GF-D8 (cell line): ENCODE data around the gene LPCAT1.

Experiments
- DNase-seq: peaks from one replicate; lab custom pipeline; 2025; lab: John Stamatoyannopoulos, UW

LPCAT1 gene

DNA sequence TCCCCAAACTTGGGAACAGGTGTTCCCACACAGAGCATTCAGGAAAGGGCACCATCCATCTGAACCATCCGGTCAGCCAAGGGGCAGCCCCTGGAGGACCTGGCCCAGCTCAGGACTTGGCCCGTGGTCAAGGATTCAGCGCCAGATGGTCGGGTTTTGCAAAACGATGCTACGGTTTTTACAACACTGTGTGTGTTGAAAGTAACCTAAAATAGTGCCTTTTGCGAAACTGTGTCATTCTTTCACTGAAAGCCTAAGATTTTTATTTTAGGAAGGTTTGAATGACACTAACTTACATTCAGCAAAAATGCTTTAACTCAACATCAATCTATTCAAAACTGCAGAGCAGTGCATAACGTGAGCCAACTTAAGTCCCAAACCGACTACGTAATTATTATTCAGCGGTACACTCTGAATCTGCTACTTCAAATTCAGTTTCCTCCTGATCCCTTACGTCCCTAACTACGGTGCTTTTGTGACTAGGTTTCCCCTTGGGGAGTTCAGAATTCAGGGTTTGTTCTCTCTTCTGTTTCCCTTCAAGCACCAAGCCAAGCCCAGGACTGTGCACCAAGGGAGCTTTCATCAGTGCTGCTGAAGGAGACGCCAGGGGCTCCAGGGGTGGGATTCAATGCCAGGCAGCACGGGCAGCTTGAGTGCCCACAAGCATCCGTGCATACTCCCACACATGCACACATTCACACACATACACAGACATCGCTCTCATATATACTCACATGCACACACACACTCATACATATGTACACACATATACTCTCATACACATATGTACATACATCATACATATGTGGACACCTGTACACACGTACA lies 25.8 kb downstream of the LPCAT1 start:
- peak; percentile 53 for DNase-seq

DNA sequence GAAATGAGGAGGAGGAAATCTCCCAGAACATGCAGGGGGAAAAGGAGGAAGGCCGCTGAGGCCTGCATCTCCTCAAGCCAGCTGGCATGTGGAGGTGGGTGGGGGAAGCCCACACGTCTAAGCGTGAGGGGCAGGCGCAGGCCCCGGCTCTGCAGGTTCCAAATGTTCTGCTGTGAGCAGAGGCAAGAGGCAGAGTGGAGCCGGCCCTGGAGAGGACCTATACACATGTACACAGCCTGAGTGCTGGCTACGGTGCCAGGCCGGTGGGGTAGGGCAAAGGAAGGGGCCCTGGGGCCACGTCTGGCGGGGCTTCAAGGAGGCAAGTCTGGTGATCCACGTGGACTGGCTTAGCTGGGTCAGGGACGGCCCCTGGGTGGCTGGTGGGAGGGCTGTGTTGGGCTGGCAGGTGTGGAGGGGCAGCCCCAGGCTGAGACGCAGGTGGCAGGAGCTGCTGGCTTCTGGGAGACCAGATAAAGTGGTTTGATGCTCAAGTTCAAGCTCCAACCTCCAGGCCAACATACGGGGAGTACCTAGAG lies 26.4 kb downstream of the LPCAT1 start:
- peak; percentile 53 for DNase-seq

DNA sequence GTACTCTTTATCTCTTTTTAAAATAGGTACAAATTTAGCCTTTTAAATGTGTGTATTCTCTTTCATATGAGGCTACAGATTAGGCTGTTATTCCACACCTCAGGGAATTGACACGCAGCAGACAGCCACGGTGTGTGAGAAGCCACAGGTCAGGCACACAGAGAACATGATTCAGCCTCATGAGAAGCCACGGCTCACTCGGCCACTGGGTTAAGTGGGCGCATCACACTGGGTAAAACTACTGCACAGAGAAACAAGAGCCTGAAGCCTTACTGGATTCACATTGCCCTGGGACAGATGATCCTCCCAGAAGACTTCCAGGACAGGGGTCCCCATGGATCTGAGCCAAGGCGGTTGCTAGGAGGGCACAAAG lies 28.2 kb downstream of the LPCAT1 start:
- no peak for DNase-seq

DNA sequence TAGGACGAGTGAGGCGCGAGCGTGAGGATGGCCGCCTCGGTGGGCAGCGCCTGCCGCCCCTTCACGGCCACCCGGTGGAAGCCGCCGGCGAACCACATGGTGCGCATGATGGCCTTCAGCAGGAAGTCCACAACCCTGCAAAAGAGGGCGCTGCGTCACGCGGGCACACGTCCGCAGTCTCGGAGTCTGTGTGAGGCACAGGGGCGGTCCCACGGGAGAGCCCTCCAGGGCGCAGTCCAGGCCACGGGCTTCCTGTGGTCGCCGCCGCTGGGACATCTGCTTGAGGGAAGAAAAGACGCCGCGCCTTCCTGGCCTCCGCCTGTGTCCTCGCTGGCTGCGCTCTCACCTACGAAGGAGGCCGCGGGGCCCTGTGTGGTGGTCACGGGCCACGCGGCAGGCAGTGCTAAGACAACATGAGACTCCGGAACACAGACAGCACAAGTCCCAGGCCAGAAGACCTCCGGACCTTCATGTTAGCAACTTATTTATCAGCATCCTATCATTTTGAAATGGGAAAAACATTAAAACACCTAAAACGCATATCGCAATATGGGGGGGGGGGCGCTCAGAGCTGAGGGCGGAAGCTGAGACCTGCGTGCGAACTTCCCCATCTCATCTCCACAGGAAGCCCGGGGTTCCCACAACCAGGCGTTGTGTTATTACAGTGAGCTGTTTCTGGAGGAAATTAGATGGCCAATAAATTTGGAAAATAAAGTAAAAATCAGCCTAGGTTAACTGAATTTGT lies 28.8 kb downstream of the LPCAT1 start:
- DNase-seq, result peak; percentile 82

DNA sequence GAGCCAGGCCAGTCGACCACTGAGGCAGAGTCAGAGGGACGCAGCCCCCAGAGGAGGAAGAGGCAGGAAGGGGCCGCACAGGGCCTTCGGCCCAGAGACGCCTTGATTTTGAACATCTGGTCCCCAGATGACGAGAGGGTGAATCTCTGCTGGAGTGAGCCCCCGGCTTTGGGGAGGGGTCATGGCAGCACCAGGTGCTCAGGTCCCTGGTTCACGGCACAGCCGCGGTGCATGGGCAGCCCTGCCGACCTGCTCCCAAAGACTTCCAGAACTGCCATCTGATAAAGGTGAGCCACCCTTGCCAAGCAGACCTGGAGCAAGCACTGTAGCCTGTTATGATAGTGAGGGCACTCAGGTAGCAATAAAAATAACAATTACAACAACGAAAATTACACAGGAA lies 29.8 kb downstream of the LPCAT1 start:
- DNase-seq, result no peak

DNA sequence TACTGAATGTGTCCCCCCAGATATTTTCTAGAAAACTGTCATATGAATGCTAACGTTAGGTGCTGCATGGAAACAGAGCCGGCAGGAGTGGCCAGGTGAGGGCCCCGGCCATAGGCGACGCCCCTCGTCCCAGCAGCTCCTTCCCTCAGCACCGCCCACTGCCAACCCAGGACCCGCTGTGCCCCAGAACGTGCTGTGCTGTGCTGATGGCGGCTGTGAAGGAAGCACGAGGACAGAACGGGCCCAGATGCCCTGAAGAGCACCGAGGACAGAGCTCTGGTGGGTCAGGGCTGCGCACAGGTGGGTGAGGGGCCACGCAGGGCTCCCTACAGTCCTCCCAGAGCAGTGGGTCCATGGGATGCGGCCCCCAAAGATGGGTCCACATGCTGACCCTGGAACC lies 30.3 kb downstream of the LPCAT1 start:
- no peak for DNase-seq

DNA sequence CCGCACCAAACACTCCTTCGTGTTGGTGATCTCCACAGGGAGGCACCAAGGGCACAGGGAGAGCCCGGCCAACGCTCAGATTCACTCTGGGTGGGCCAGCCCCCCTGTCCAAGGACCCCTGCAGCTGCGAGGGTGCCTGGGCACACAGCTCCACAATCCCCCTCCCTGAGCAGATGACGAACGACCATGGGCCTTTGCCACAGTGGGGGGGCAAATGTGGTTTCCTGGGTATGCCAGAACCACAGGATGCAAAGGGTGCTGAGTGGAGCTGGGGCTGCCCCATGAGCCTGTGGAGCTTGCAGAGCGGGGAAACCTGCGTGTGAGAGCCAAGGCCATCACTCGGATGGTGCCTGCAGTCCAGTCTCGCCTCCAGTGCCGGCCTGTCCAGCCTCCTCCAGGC lies 31.0 kb downstream of the LPCAT1 start:
- DNase-seq, result no peak

DNA sequence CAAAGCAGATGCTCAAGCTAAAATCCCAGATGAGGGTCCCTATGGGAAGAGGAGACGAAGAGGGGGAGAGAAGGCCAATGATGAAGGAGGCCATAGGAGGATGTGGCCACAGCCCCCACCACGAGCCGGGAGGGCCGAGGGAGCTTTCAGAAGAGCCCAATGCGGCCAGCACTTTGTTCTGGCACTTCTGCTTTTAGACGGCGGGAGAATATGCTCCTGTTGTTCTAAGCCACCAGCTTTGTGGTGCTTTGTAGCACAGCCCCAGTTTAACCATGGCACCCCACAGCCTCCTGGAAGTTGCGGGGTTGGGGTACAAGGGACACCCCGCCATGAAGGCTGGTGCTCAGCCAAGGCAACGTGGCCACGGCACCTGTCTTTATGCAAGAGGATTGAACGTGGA lies 33.4 kb downstream of the LPCAT1 start:
- no peak for DNase-seq

DNA sequence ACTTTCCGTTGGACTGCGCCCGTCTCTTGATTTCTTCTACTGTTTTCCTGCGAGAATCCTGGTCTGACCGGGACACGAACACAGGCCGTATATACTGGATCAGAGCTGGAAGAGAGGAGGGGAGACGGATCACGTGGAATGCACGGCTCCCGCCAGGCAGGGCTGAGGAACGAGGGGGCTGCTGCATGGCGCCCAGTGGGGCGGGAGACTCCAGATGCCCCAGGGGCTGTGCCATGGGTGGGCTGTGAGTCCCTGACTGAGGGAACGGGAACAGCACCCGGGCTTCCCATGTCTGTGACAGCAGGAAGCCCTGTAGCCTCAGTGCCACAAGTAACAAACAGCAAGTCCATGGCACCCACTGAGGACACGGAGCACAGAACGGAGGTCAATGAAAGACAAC lies 34.0 kb downstream of the LPCAT1 start:
- no peak for DNase-seq

DNA sequence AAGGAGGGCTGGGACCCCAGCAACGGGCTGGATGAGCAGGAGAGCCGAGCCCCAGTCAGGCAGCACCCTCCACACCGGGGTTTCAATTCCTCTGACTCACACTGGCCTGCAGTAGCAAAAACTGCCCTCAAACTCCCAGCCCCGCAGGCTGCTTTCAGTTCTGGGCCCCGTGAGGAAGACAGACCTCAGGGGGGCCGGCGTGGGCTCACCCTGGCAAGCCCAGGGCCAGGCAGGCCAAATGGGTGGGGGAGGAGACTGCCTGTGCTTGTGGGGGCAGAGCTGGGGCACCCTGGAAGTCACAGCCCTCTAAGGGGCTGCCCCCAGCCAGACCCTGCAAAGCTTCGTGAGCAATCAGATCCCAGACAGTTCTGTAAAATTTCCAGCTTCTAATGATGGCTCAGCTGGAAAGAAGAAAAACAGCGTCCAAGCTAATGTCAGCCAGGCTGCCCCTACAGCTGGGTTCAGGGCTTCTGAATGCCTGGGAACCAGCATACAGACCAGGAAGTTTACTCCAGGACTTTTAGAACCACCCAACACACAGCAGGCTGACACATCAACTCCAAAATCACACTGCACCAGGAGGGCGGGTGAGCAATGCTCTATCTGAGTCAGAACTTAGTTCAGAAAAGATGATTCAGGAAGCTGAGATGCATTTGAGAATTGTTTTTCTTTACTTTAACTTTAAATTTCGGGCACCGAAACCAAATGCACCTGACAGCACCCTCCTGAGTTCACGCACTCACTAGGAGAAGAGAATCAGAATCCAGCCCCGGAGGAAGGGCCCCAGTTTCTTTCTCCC lies 34.7 kb downstream of the LPCAT1 start:
- DNase-seq, result no peak

DNA sequence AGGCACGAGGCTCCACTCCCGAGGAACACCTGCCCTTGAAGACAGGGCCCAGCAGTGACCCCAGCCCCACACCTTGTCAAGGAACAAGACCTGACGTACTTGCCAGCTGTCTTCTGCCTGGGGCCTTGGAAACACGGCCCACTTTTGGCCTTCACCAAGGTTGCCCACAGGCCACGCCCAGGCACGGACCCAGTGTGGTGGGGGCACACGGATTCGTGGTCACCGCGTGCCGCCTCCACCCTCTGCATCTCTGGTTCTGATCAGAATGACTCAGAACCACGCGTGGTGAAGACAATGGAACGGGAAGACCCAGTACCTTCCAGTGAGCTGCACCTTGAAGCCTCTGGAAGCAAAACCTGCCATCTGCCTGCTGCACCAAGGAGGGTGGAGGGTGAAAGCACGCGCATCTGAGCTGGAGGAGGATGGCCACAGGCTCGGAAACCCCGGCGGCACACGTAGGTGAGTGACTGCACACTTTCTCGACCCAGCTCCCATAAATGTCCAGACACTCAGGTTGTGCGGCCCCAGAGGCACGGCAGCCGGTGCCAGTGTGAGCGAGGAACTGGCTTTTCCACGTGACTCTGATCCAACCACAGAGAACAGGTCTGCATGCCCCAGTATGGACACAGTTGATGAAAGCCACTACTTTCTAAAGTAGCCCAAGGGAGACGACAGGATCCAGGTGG lies 36.5 kb downstream of the LPCAT1 start:
- no peak for DNase-seq

DNA sequence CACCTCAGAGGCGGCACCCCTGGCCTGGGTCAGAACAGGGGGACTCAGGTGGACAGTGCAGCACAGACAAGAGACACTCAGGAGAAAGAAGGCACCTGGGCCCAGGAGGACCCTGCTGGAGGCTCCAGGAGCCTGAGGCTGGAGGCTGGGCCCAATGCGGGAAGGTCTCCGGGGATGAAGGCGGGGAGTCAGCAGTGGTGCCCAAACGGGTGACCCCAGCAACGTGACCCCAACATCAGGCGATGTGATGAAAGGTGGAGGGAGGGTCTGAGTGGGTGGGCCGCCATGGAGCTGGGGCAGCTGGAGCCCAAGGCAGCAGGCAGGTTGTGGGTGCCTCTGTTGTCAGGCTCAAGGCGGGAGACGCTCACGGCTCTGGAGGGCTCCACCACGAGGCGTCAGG lies 37.5 kb downstream of the LPCAT1 start:
- no peak for DNase-seq

DNA sequence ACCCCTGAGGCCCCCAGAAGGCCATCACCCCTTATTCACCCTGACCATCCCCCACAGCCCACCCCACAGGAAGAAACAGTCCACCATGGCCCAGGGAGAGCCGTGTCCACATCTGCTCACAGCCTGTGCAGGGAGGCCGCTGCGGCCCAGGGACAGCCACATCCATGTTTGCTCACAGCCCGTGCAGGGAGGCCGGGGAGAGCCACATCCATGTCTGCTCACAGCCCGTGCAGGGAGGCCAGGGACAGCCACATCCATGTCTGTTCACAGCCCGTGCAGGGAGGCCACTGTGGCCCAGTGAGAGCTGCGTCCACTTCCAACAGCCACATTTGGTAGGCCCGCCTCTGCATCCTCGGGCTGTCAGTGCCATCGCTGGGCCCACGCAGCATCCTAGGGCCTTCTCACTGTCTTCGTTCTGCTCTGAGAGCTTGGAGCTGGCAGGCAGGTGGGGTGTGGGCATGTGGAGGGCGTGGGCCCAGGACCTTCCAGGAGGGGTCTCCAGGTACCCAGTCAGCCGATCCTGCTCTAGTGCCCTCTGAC lies 38.1 kb downstream of the LPCAT1 start:
- no peak for DNase-seq

DNA sequence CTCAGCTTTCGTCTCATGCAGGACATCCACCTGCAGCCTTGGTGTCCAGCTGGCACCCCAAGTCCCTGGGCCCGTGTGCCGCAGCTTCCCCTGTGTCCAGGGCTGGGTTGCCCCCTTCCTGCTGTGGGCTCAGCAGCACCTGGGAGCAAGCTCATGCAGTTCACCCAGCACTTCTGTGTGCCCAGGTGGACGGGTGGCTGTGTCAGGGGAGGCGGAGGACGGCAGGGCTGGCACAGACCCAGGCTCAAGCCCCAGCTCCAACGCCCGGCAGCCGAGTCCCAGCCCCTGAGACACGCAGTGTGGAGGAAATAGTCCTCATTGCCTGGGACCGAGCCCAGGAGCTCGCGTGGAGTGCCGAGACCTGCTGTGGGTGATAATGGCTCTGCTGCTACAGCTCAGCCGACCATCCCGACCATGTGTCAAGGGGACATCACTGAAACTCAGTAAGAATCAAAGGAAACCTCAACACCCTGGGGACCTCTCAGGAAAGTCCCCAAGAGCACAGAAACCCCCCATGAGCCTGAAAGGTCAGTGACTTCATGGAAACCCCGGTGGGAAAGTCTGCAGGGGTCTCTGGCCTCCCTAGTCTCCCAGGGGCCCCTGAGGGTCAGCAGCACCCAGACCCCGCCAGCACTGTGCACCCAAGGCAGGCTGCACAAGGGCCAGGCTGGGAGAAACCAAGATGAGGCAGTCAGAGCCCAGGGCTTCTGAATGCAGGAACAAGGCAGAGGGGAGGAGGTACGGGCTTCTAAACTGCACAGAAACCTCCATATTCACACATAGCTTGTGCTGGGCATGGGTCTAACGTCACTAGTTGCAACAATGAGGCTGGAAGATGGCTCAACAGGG lies 38.8 kb downstream of the LPCAT1 start:
- no peak for DNase-seq

DNA sequence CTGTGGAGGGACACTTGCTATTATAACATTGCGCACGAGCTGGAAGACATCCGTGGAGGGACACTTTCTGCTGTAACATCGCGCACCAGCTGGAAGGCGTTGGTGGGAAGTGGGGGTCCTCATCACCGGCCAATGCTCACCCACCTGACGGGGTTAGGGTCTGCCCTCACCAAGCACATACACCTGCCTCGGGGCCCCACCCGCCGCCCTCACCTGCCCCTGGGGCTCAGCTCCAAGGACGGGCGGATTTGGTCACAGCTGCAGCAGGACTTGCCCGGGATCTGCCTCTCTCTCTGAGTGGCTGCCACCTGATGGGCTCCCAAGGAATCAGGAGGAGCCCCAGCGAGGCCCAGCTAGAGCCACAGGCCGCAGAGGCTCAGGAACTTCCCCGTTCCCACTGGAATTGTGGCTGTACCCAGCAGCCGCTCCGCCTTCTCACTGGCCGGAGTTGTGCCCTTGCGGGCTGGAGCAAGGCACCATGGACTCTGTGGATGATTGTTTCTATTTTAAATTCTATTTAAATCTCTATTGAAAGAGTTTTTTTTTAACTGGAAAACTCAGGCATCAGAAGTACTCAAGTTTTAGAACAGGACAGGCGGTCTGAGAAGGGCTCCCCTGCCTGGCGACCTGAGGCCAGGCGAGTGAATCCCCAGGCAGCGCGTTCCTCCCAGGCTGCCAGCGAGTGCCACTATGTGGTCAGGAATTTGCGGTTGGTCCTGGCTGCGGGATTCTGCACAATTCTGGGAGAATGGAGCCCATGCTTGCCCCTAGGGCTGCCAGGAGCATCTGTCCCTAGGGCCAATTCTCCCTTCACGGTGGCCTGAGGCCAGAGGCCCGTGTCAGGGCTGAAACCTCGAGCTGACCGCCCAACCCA lies 39.7 kb downstream of the LPCAT1 start:
- DNase-seq, result no peak

DNA sequence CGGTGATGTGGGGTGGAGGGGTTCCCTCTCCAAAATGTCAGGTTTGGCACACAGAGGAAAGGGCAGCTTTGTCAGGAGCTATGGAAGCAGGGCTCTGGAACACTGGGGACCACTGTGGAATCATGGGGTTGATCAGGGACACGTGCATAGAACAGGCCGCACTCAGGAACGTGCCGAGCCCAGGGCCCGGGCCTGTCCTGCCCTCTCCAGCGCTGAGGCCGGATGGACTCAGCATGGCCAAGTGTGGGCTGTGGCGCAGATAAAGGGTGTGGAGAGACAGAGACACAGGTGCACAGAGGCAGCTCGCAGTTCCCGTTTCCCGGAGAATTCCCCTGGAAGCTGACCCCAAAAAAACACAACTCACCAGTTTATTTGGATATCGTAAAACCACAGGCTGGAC lies 40.7 kb downstream of the LPCAT1 start:
- no peak for DNase-seq

DNA sequence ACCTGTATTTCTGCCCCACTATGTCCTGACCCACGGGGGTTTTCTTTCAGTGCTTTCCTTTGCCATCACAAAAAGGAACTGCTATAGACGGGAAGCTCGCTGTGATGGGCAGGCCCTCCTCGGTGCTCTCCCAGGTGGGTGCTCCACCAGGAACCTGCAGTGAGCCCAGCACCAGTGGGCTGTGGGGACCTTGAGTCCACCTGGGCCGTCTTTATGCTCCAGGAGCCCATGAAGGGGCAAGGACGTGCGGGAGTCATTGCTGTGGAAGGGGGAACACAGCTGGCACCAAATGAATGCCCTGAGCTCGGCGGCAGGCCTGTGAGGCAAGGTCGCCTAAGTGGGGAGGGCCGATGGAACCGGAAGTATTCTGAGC lies 41.8 kb downstream of the LPCAT1 start:
- no peak for DNase-seq

DNA sequence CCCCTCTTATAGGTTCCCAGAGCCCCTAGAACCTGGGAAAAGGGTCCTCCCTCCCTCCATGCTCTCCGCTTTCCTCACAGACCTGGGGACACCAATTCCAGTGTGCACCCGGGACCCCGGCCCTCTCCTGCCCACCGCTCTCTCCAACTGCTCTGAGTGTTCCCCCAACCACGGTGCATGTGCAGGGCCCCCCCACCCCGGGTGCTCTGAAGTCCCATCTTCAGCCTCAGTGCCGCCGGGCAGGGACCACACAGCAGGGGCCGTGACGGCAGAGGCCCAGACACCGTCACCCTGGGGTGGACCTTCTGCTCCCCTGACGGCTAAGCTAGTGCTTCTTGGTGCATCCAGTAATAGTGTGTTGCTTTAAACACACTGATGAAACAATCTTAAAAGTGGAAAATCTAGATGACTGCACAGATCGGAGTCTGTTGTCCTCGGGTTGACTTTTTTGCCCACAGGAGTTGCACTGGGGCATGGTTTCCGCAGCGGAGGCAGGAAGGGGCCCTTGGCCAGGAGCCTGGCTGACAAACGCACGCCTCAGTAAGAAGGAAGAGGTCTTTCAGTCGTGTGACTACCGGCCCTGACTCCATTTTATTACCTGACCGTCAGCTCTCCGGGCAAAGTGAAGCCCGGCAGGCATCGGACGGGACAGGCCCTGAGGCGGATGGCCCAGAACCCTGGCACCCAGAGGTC lies 42.3 kb downstream of the LPCAT1 start:
- DNase-seq, result no peak

DNA sequence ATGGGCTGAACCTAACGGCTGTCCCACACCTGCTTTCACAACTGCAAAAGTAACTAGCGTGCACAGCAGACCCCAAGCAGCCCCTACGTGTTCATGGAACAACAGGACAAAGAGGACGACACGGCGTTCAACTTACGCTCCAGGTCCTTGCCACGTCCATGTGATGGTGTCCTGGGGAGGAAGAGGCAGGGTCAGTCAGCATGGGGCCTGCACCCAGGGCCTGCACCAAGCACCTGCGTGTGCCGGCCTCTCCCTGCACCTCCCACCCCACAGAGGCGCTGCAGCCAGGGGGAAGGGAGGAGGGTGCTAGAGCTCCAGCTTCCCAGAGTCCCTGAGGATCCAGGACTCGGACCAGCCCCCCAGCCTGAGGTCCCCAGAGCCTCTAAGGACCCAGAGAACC lies 43.0 kb downstream of the LPCAT1 start:
- no peak for DNase-seq
